NT2/D1 (cell line): ENCODE results near the gene IGFBP6.

Experiments used
- YY1 ChIP-seq: IDR thresholded peaks from 2 replicates; pipeline ENCODE4 v1.6.1; 2011; ENCODE audit not compliant: insufficient read length, insufficient read depth
- ZNF274 ChIP-seq: IDR thresholded peaks from 2 replicates; pipeline ENCODE4 v1.6.1; 2011; ENCODE audit warnings: mild to moderate bottlenecking, low read depth, low read length

- TF ChIP-seq YY1 = no peak
- no peak for TF ChIP-seq ZNF274
Measured at GRCh38 chr12:53124352-53124723, 26.9 kb downstream of the IGFBP6 start.
